HepG2 (cell line): ENCODE data around the gene NAA15. TPM values are rescaled to one million over a fixed set of nuclear protein-coding genes. Genes with fewer than 3 reads are reported as not detected.

Source experiments
- EHMT2 ChIP-seq: fragments of 200-600 bp; sonication (generic); IDR thresholded peaks from 2 replicates; pipeline ENCODE4 v1.7.0; 2017; ENCODE audit warnings: antibody characterized with exemption, low read depth, low read length, borderline replicate concordance
- FOSL2 ChIP-seq: sonication (generic); formaldehyde crosslinking; IDR thresholded peaks from 2 replicates; pipeline ENCODE4 v1.4.0; 2020; ENCODE audit warnings: missing genetic modification reagents
- KDM5B ChIP-seq: sonication (generic); formaldehyde crosslinking; IDR thresholded peaks from 2 replicates; pipeline ENCODE4 v1.4.0; 2020; ENCODE audit warnings: missing genetic modification reagents, mild to moderate bottlenecking, borderline replicate concordance
- KLF9 ChIP-seq: IDR thresholded peaks from 2 replicates; pipeline ENCODE4 v1.6.1; 2016; ENCODE audit warnings: low read depth
- LCORL ChIP-seq, 2 experiments: fragments of 450-650 bp in 1 of 2; sonication (generic) in 1 of 2; formaldehyde crosslinking in 1 of 2; IDR thresholded peaks; 2 replicates each; pipeline versions ENCODE4 v1.5.0 to v1.6.1; 2017 to 2020; ENCODE audit warnings: antibody characterized with exemption in 1 of 2, missing genetic modification reagents in 1 of 2
- TBL1XR1 ChIP-seq: fragments of 150-350 bp; IDR thresholded peaks from 2 replicates; pipeline ENCODE4 v1.6.1; 2014; ENCODE audit warnings: borderline replicate concordance, low read length; ENCODE audit not compliant: partially characterized antibody
- TMF1 ChIP-seq: sonication (generic); formaldehyde crosslinking; IDR thresholded peaks from 2 replicates; pipeline ENCODE4 v1.8.1; 2022; ENCODE audit warnings: low read depth, missing genetic modification reagents
- ZBTB3 ChIP-seq: sonication (generic); formaldehyde crosslinking; IDR thresholded peaks from 2 replicates; pipeline ENCODE4 v1.4.0; 2020; ENCODE audit warnings: low read depth, mild to moderate bottlenecking, moderate library complexity, missing genetic modification reagents, borderline replicate concordance
- ZBTB40 ChIP-seq, 2 experiments: fragments of 450-650 bp in 1 of 2; sonication (generic) in 1 of 2; formaldehyde crosslinking in 1 of 2; IDR thresholded peaks; 2 replicates each; pipeline versions ENCODE4 v1.6.1 to v1.8.0; 2016 to 2022; ENCODE audit warnings: antibody characterized with exemption in 1 of 2, mild to moderate bottlenecking in 1 of 2, missing genetic modification reagents in 1 of 2
- ZBTB7B ChIP-seq: sonication (generic); formaldehyde crosslinking; IDR thresholded peaks from 2 replicates; pipeline ENCODE4 v1.4.0; 2020; ENCODE audit warnings: missing genetic modification reagents
- ZFP1 ChIP-seq: IDR thresholded peaks from 2 replicates; pipeline ENCODE4 v1.6.1; 2016
- ZFP90 ChIP-seq: sonication (generic); formaldehyde crosslinking; IDR thresholded peaks from 2 replicates; pipeline ENCODE4 v1.8.0; 2022; ENCODE audit warnings: missing genetic modification reagents, mild to moderate bottlenecking, inconsistent platforms, borderline replicate concordance
- ZKSCAN1 ChIP-seq: fragments of 150-350 bp; IDR thresholded peaks from 2 replicates; pipeline ENCODE4 v1.6.1; 2014; ENCODE audit warnings: low read length
- ZNF737 ChIP-seq: sonication (generic); formaldehyde crosslinking; IDR thresholded peaks from 2 replicates; pipeline ENCODE4 v1.5.0; 2020; ENCODE audit warnings: missing genetic modification reagents, mild to moderate bottlenecking, borderline replicate concordance
- ZNF800 ChIP-seq: sonication (generic); formaldehyde crosslinking; IDR thresholded peaks from 2 replicates; pipeline ENCODE4 v1.4.0; 2020; ENCODE audit warnings: missing genetic modification reagents
- polyA plus RNA-seq, 8 experiments: library from polyadenylated mRNA; depleted of rRNA in 3 of 8; stranded (reverse) in 7 of 8; unstranded in 1 of 8; fragments of >200 nt; fragmentation: Illumina TruSeq in 4 of 8; extraction: Trizol in 4 of 8; gene quantifications; 2 replicates each; pipeline versions ENCODE4 v1.2.1 to v1.2.3, GENCODE V29; 2011 to 2016; ENCODE audit warnings: low read depth in 4 of 8, missing spikeins in 1 of 8, mixed read lengths in 1 of 8; ENCODE audit not compliant: insufficient read depth in 1 of 8
- total RNA-seq, 5 experiments: library from RNA; depleted of rRNA; stranded (reverse); fragments of >200 nt; fragmentation: Illumina TruSeq; extraction: Trizol; gene quantifications; 2 replicates each; pipeline ENCODE4 v1.2.3, GENCODE V29; 2016; ENCODE audit warnings: low read depth in 1 of 5
- TF ChIP-seq, protein P1 (sequence below): sonication (generic); formaldehyde crosslinking; IDR thresholded peaks from 2 replicates; pipeline ENCODE4 v1.4.0; 2020; ENCODE audit warnings: missing genetic modification reagents, mild to moderate bottlenecking, borderline replicate concordance

The NAA15 gene
- total and polyA plus RNA-seq, 2 of the 13 experiments (the other 11 are each of a cell fraction or from before 2014, with no cell fraction given) = 6.2 to 50.2 TPM

- peak; percentile 53; the same call in 1 of the 2 replicates for TF ChIP-seq ZBTB40 (IDR thresholded peaks at IDR 0.05)
- TF ChIP-seq ZBTB40 (CRISPR knock-in tag; IDR thresholded peaks at IDR 0.05) = no peak
- TF ChIP-seq KLF9 = no peak
- TF ChIP-seq EHMT2 = no peak
- TF ChIP-seq, protein P1, sequence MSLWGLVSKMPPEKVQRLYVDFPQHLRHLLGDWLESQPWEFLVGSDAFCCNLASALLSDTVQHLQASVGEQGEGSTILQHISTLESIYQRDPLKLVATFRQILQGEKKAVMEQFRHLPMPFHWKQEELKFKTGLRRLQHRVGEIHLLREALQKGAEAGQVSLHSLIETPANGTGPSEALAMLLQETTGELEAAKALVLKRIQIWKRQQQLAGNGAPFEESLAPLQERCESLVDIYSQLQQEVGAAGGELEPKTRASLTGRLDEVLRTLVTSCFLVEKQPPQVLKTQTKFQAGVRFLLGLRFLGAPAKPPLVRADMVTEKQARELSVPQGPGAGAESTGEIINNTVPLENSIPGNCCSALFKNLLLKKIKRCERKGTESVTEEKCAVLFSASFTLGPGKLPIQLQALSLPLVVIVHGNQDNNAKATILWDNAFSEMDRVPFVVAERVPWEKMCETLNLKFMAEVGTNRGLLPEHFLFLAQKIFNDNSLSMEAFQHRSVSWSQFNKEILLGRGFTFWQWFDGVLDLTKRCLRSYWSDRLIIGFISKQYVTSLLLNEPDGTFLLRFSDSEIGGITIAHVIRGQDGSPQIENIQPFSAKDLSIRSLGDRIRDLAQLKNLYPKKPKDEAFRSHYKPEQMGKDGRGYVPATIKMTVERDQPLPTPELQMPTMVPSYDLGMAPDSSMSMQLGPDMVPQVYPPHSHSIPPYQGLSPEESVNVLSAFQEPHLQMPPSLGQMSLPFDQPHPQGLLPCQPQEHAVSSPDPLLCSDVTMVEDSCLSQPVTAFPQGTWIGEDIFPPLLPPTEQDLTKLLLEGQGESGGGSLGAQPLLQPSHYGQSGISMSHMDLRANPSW (CRISPR knock-in tag) = no peak
- no peak; the same call in 1 of the 2 replicates for TF ChIP-seq LCORL (IDR thresholded peaks at IDR 0.05)
- TF ChIP-seq LCORL (CRISPR knock-in tag; IDR thresholded peaks at IDR 0.05) = peak; percentile 48; the same call in 1 of the 2 replicates
- TF ChIP-seq ZKSCAN1 = no peak
- TF ChIP-seq ZBTB3 = no peak
- TF ChIP-seq FOSL2 (CRISPR knock-in tag) = peak; percentile 87
- no peak for TF ChIP-seq TBL1XR1
- no peak for TF ChIP-seq ZFP90 (CRISPR knock-in tag)
- no peak for TF ChIP-seq ZNF737 (CRISPR knock-in tag)
- TF ChIP-seq ZBTB7B (CRISPR knock-in tag) = no peak
- no peak for TF ChIP-seq ZFP1 (CRISPR knock-in tag)
- no peak for TF ChIP-seq ZNF800 (CRISPR knock-in tag)
- no peak for TF ChIP-seq KDM5B (CRISPR knock-in tag)
- no peak for TF ChIP-seq TMF1 (CRISPR knock-in tag)
Measured at GRCh38 chr4:139458999-139459398, 157.7 kb downstream of the NAA15 start (continued).
